DMS 273 treated with DMSO at 0.1 percent for 48 hours (cell line): Measurements from ENCODE around the gene PLS1.
"Not testable (repeated sequence)": the region's sequence is repeated elsewhere in the genome, so short reads cannot be mapped to it uniquely, and the experiment has no call there.

ENCODE experiments used
- DNase-seq: peaks from one replicate; lab custom pipeline; 2025; lab: John Stamatoyannopoulos, UW

Gene PLS1

GRCh38 chr3:142705198-142705597 lies 109.0 kb downstream of the PLS1 start:
- DNase-seq = no peak

GRCh38 chr3:142706321-142707127 lies 110.3 kb downstream of the PLS1 start:
- DNase-seq = no peak

GRCh38 chr3:142709207-142709606 lies 113.0 kb downstream of the PLS1 start:
- no peak for DNase-seq

GRCh38 chr3:142714882-142715281 lies 118.7 kb downstream of the PLS1 start:
- not testable (repeated sequence) for DNase-seq

- DNase-seq = no peak
Measured at GRCh38 chr3:142716102-142716501, 119.9 kb downstream of the PLS1 start.

- no peak for DNase-seq
Measured at GRCh38 chr3:142723665-142723967, 127.4 kb downstream of the PLS1 start.

- DNase-seq = peak; percentile 79
Measured at GRCh38 chr3:142723968-142724681, 127.9 kb downstream of the PLS1 start, which contains the start of gene TRPC1. TSS of gene TRPC1 (plus strand) at chr3:142724034. CDS start at chr3:142724560, 526 bp downstream.

- DNase-seq = no peak
Measured at GRCh38 chr3:142724682-142725356, 128.6 kb downstream of the PLS1 start.

GRCh38 chr3:142725357-142725739 lies 129.2 kb downstream of the PLS1 start:
- DNase-seq = no peak

GRCh38 chr3:142726017-142726416 lies 129.8 kb downstream of the PLS1 start:
- DNase-seq = no peak

- no peak for DNase-seq
Measured at GRCh38 chr3:142732066-142732465, 135.9 kb downstream of the PLS1 start.

GRCh38 chr3:142734834-142735233 lies 138.6 kb downstream of the PLS1 start:
- DNase-seq = no peak

GRCh38 chr3:142735462-142735861 lies 139.3 kb downstream of the PLS1 start:
- DNase-seq = peak; percentile 19

- DNase-seq = no peak
Measured at GRCh38 chr3:142738396-142738795, 142.2 kb downstream of the PLS1 start.

GRCh38 chr3:142746646-142747045 lies 150.5 kb downstream of the PLS1 start:
- DNase-seq = no peak

- not testable (repeated sequence) for DNase-seq
Measured at GRCh38 chr3:142750531-142750930, 154.3 kb downstream of the PLS1 start.

GRCh38 chr3:142752605-142753004 lies 156.4 kb downstream of the PLS1 start:
- DNase-seq = not testable (repeated sequence)

- no peak for DNase-seq
Measured at GRCh38 chr3:142754494-142754893, 158.3 kb downstream of the PLS1 start.
